Left forelimb (tissue), 1 donor: ENCODE measurements around the gene TBC1D22A.

Experiments used
- DNase-seq: peaks from one replicate; pipeline ENCODE4 v3.0.0-alpha.2; 2018; ENCODE audit warnings: low spot score

Gene TBC1D22A

GRCh38 chr22:46795845-46796565 is 33.6 kb downstream of the TBC1D22A start:
- DNase-seq, result no peak

DNA sequence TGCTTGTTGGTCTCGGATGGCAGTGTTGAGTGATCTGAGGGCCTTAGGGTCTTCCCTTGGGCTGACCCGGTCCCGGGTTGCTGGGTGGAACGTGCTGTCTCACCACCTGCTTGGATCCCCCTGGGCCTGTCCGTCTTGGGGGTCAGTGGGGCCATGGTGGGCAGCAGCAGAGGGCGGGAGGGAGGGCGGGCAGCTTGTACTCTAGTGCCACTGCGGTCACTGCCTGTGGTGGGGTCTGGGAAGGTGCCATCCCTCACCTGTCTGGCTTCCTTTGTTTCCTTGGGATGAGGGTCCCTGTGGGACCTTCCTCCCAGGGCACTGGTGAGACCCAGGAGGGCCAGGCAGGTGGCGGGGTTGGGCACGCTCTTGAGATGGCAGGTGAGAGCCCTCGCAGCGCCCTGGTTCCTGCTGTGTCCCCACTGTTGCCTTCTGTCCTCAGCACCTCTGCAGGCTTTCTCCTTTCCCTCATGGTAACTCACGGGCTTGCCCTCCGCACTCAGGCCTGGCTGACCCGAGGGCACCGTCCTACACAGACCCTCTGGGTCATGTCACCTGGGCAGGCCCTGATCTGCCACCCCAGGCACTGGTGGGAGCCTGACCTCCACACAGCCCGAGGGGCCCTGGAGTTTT is 34.2 kb downstream of the TBC1D22A start:
- DNase-seq, result no peak

DNA sequence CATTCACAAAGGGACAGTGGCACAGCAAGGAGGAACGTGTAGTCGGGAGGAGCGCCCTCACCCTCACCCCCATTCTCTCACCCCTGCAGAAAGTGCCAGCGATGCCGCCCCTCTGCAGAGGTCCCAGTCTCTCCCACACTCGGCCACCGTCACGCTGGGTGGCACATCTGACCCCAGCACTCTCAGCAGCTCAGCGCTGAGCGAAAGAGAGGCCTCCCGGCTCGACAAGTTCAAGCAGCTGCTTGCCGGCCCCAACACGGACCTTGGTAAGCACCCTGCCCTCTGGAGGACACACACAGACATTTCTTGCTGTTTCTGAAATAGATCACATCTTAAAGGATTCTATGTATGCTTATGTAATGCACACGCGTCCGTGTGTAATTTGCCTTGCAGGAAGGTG is 34.9 kb downstream of the TBC1D22A start:
- DNase-seq, result no peak

DNA sequence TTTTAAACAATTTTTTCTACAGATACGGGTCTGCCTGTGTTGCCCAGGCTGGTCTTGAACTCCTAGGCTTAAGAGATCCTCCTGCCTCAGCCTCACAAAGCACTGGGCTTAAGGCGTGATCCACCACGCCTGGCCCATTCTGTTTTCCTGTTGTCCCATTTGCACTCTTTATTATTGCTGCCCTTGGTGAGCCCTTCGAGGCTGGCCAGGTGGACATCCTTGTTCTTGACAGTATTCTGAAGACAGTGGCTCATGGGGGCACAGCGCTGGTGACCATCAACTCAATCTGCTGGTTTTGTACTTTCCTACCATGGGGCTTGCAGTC is 35.6 kb downstream of the TBC1D22A start:
- no peak for DNase-seq

DNA sequence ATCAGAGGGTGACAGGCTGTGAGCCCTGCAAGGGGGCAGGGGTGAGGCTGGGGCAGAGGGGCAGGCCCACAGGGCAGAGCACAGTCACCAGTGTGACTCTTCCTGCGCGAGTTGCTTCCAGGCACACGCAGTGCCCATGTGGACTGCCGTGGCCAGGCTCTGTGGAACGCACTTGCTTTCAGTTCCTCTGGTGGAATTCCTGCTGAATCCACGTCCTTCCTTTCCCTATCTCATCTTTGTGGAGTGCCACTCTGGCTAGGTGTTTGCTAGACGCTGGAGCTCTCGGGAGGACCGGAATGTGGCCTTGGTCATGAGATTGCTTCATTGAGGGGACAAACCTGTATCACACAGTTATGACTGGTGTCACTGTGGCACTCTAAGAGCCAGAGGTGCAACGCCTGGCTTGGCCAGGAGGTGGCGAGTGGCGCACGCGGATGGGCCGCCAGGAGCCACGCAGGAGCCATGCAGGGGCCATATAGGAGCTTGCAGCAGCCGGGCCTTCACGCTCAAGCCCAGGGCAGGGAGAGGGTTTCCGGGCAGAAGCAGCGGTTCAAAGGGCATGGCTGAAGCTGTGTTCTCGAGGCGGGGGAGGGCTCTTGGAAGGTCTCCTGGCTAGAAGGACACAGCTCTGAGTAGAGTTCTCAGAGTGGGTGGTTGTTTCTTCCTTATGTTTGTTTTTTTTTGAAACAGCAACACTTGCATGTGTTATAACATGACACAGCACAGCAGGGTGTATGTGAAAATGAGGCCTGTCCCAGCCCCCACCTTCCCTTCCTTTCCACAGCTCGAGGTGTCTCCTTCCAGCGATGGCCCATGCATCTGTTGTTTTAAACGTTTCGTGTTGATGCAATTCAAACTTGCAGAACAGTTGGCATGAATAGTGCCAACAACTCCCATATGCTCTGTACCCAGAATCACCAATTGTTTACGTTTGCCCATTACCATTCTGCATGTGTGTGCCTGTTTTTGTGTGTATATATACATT is 36.2 kb downstream of the TBC1D22A start:
- DNase-seq, result peak; percentile 85

DNA sequence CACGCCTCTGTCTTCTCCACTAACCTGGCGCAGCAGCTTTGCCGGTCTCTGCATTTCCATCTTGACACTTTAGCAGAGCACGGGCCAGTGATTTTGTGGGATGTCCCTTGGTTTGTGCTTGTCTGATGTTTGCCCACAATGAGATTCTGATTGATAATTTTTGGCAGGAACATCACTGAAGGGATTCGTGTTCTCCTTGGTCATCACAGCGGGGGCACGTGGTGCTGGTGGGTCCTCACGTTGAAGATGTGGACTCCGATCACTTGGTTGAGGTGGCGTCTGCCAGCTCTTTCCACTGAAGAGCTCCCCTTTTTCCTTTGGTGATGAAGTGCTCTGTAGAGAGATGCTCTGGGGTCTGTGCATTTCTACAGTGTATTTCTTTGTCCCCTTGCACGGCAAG is 37.2 kb downstream of the TBC1D22A start:
- no peak for DNase-seq

DNA sequence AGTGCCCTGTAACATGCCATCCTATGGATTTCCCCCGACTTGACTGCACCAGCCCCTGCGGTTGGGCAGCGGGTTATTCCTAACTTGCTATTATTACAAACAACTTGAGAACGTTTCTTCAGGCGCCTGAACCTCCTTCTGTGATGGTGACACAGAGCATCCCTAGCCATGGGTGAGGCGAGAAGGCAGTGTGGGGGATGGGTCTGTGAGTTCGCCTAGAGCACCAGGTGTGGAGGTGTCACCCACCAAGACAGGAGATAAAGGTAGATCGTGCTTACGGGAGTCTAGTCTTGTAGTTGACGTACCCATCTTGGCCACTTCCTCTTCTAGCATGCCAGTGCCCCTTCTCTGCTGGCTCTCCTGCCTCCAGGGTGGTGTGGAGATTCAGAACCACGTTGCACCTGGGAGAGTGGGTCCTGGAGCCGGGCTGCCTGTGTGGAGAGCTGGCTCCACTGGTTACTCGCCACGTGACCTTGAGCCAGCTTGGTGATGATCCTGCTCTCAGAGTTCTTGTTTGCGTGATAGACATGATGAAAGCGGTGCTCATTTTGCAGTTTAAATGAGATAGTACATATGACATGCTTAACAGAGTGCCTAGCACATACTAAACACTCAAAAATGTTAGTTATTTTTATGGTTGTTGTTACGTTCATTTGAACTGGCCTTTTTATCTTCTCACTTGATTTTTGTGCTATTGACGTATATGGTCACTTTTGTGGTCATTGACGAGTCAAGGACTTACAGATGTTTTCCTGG is 37.8 kb downstream of the TBC1D22A start:
- DNase-seq, result no peak

DNA sequence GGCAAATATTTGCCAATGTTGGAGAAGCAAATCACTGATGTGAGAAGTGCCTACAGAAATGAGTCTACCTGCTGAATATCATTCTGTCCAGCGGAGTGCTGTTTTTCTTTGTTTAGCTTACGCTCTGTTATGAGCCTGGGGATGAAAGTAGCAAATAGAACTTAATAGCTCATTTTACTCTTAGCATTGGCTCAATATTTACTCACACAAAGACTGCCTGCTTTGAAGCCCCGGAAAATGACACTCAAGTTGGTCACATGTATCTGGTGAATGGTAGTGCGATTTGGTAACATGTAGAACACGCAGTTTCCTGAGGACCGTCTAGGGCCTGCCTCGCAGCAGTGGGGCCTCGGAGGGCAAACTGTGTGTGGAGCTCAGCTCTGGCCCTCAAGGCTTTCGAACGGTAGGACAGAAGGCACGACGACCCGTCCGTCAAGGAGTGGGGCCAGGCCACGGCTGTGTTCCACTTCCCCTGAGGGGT is 38.9 kb downstream of the TBC1D22A start:
- DNase-seq, result no peak

DNA sequence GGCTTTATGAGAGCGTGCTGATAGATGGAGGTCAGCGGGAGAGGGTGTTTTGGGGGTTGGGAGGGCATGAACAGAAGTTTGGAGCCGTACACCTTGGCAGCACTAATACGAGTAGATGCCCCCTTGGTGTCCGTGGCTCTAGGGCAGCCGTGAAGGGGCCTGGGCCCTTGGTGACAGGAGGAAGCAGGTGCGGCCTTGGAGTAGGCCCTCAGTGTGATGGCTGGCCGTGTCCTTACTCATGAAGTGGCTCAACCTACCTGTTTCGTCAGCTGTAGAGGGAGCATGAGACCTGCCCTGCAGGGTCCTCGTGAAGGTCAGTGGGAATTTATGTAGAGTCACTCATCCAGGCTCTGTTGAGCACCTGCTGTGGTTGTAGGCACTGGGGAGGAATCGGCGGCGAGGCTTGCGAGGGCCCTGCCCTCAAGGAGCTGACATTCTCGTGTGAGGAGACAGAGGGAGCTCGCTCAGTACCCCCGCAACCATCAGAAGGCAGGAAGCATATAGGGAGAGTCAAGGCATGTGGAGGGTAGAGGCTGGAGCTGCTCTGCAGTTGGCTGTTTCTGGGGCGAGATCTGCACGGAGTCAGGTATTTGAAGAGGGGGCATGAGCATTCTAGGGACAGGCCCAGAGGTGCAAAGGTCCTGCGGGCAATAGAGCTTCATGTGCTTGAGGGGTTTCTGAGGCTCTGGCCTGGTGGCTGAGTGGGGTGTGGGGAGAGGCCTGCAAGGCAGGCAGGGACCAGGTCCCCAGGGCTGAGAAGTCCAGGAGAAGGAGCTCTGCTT is 39.6 kb downstream of the TBC1D22A start:
- DNase-seq, result no peak

GRCh38 chr22:46802608-46803027 is 40.2 kb downstream of the TBC1D22A start:
- DNase-seq, result no peak

GRCh38 chr22:46803031-46803880 is 40.8 kb downstream of the TBC1D22A start:
- no peak for DNase-seq

GRCh38 chr22:46803936-46804335 is 41.5 kb downstream of the TBC1D22A start:
- DNase-seq, result no peak

DNA sequence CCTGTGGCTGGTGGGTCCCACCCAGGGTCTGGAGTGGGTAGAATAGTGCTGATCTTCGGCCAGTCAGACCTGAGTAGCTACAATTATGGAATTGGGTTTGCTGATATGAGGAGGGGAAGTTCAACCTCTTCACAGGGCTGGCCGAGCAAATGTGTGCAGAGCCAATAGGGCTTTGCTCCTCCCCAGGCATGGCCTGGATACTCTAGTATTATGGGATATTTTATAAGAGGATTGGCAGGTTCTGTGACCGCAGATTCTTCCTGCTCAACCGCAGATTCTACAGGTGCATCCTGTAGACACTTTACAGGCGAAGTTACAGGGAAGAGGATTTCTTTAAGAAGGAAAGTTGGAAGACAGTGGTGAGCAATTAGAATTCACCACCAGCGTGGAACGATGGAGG is 44.3 kb downstream of the TBC1D22A start:
- DNase-seq, result no peak

DNA sequence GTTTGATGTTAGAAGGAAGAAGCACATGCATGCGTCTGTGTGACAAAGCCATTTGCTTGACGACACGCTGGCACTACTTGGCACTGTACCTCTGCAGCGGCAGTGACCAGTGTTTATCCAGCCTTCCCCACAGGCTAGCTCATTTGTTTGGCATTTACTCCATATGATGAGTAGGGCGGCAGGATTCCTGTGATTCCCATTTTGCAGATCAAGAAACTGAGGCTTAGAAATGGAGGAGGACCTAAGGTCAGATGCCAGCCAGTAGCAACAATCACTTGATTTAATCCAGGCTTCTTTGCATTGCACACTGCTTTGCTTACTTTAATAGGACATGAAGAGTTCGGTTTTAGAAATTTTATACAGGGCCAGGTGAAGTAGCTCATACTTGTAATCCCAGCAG is 45.0 kb downstream of the TBC1D22A start:
- DNase-seq, result no peak

- no peak for DNase-seq
These were observed 46.9 kb downstream of the TBC1D22A start for GRCh38 chr22:46809153-46809885.

DNA sequence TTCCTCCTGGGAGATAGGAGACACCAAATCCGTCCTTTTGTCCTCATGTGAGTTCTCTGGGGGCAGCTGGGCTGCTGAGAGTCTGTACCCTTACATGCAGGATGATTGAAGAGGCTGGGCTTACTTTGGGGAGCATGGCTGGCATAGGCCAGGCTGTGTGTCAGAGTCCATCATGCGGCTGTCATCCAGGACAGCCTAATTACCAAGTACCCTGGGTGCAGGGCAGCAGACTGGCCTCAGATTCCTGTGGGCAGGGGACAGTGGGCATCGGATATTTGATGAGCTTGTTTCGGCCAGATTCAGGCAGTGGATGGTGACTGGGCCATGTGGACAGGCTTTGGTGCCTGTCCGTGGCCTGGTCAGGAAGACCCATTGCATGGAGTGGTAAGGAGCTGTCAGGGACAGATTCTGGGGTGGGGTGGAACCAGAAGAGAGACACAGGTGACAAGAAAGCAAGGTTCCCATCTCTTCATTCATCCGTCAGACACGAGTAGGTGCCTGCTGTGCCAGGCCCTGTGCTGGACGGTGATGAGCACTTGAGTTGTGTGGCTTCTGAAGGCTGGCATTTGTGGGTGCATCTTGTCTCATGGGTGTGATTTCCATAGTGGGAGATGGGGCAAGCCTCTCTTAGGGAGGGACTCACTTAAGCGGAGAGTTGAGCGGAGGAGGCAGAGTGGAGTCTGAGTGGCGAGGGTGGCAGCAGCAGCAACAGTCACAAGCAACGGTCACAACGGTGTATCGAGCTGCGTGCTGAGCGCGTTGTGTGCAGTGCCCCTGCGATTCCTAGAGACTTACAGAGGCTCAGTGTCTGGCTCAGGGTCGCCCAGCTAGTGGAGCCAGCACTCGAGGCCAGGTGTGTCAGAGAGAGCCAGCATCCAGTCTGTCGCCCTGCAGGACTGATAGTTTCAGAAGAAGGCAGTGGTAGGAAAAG is 48.7 kb downstream of the TBC1D22A start:
- DNase-seq, result no peak

DNA sequence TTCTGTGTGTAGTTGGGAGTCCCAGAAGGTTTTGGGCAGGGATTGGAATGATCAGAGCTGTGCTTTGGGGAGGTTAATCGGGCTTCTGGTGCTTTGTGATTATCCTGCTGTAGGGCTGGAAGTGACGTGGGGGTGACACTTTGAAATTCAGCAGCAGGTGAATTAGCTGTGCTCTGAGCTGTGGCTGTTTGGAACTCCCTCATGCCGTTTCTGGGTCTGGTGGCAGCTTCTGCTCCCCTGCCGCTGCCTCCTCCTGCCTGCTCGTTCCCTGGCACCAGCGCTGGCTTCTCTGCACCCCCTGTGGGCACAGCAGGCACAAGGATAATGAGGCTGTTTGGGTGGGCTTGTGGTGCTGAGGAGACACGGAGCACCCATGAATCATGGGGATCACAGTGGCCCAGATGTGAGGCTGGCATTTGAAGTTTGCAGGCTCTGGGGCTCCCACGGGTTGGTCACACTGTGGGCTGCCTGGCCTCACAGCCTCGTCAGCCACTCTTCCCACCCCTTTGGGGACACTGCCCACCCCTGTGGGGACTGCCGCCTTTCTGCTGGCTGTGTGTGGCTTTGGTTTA is 49.7 kb downstream of the TBC1D22A start:
- DNase-seq, result no peak

DNA sequence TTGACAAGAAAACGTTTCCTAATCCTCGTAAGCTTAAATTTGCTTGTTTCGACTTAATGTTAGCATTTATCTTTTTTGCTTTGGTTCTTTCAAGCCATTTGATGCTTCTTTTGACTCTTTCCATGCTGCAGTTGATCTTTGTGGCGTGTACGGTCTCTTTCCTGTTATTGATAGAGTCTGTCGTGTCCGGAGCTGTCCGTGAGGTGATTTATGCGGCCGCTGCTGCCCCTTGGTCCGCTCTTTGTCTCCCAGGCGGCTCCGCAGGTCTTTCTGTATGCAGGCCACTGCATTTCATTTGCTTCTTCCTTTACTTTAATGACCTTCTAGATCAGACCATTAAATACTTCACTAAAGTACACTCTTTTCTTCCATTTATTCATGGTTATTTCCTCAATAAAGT is 50.3 kb downstream of the TBC1D22A start:
- no peak for DNase-seq
